NB4 (cell line): ENCODE data around the gene SUPT7L.

Experiments
- MYC ChIP-seq: IDR thresholded peaks from 2 replicates; pipeline ENCODE4 v1.6.1; 2011; ENCODE audit warnings: low read depth, low read length
- POLR2A ChIP-seq: IDR thresholded peaks from 2 replicates; pipeline ENCODE4 v1.6.1; 2011; ENCODE audit warnings: mild to moderate bottlenecking; ENCODE audit not compliant: insufficient read length; ENCODE audit errors: extremely low read depth
- TF ChIP-seq, protein P1 (sequence below): IDR thresholded peaks from one replicate; pipeline ENCODE4 v1.5.1; 2012; ENCODE audit warnings: low read depth, low read length
- TF ChIP-seq, protein P2 (sequence below): IDR thresholded peaks from 2 replicates; pipeline ENCODE4 v1.6.1; 2011; ENCODE audit warnings: low read depth, low read length

DNA sequence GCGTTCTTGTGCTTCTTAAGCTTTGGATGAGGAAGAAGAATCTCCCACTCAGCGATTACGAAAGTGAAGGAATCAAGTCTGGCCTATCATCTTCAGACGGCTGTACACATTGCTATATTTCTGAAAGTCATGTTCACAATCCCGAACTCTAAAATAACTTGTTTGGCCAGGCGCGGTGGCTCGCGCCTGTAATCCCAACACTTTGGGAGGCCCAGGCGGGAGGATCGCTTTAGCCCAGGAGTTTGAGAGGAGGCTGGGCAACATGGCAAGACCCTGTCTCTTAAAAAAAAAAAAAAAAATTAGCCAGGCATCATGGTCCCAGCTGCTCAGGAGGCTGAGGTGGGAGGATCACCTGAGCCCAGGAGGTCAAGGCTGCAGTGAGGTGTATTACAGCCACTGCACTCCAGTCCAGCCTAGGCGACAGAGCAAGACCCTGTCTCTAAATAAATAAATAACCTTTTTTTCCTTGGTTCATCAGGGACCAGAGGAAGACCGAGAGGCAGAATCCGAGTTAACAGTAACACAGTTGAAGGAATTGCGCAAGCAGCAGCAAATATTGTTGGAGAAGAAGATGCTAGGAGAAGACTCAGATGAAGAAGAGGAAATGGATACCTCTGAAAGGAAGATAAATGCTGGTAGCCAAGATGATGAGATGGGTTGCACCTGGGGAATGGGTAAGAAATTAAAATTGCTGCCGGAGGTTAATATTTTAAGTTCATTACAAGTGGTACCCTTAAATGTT lies 1.4 kb upstream of the SUPT7L start:
- TF ChIP-seq, protein P1, sequence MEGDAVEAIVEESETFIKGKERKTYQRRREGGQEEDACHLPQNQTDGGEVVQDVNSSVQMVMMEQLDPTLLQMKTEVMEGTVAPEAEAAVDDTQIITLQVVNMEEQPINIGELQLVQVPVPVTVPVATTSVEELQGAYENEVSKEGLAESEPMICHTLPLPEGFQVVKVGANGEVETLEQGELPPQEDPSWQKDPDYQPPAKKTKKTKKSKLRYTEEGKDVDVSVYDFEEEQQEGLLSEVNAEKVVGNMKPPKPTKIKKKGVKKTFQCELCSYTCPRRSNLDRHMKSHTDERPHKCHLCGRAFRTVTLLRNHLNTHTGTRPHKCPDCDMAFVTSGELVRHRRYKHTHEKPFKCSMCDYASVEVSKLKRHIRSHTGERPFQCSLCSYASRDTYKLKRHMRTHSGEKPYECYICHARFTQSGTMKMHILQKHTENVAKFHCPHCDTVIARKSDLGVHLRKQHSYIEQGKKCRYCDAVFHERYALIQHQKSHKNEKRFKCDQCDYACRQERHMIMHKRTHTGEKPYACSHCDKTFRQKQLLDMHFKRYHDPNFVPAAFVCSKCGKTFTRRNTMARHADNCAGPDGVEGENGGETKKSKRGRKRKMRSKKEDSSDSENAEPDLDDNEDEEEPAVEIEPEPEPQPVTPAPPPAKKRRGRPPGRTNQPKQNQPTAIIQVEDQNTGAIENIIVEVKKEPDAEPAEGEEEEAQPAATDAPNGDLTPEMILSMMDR, result no peak
- TF ChIP-seq, protein P2, sequence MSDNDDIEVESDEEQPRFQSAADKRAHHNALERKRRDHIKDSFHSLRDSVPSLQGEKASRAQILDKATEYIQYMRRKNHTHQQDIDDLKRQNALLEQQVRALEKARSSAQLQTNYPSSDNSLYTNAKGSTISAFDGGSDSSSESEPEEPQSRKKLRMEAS, result no peak
- TF ChIP-seq POLR2A (no peak), MYC (no peak)
